WTC11 (cell line): Measurements from ENCODE around the gene ROMO1. TPM values are rescaled to one million over a fixed set of nuclear protein-coding genes. Genes with fewer than 3 reads are reported as not detected.
"Not testable (repeated sequence)": the region's sequence is repeated elsewhere in the genome, so short reads cannot be mapped to it uniquely, and the experiment has no call there.

Source experiments
- ATAC-seq: fragments of 200-7000 bp; cut with Tn5 transposase; 2 replicates; pipeline ENCODE4 v1.10.0; 2021; ENCODE audit warnings: mild to moderate bottlenecking, moderate library complexity
- CTCF ChIA-PET: fragments of 300-600 bp; sonication (Branson Sonifier 250); formaldehyde crosslinking; loops from one replicate; lab custom pipeline; 2021; ENCODE audit warnings: antibody characterized with exemption; lab: Charles Lee
- POLR2A ChIA-PET: fragments of 350-600 bp; sonication (Branson Sonifier 250); formaldehyde crosslinking; loops from one replicate; lab custom pipeline; 2021; ENCODE audit warnings: antibody characterized with exemption; lab: Charles Lee
- DNase-seq: peaks from one replicate; pipeline ENCODE4 v3.0.0; 2021; ENCODE audit warnings: low spot score
- H3K27ac Mint-ChIP-seq: 2 replicates; pipeline ENCODE4 v1.8.0; 2021; ENCODE audit warnings: mixed read lengths
- H3K27me3 Mint-ChIP-seq: 2 replicates; pipeline ENCODE4 v1.8.0; 2021; ENCODE audit warnings: low read depth, mild to moderate bottlenecking, moderate library complexity, mixed read lengths
- H3K36me3 Mint-ChIP-seq: 2 replicates; pipeline ENCODE4 v1.8.0; 2021; ENCODE audit warnings: mixed read lengths
- H3K4me1 Mint-ChIP-seq: 2 replicates; pipeline ENCODE4 v1.8.0; 2022; ENCODE audit warnings: mixed read lengths
- H3K4me3 Mint-ChIP-seq: 2 replicates; pipeline ENCODE4 v1.8.0; 2021; ENCODE audit warnings: mild to moderate bottlenecking, moderate library complexity, mixed read lengths
- H3K9me3 Mint-ChIP-seq: 2 replicates; pipeline ENCODE4 v1.8.0; 2021; ENCODE audit warnings: mixed read lengths
- ATF1 ChIP-seq: sonication (generic); formaldehyde crosslinking; IDR thresholded peaks from 2 replicates; pipeline ENCODE4 v1.8.1; 2023; ENCODE audit warnings: mild to moderate bottlenecking, moderate library complexity, missing genetic modification reagents
- CREM ChIP-seq: sonication (generic); formaldehyde crosslinking; IDR thresholded peaks from 2 replicates; pipeline ENCODE4 v1.8.1; 2022; ENCODE audit warnings: mild to moderate bottlenecking, missing genetic modification reagents, moderate library complexity
- E2F1 ChIP-seq: sonication (generic); formaldehyde crosslinking; IDR thresholded peaks from 2 replicates; pipeline ENCODE4 v1.8.0; 2022; ENCODE audit warnings: mild to moderate bottlenecking, missing genetic modification reagents
- ERG ChIP-seq: fragments of 250-450 bp; sonication (Bioruptor Pico); IDR thresholded peaks from 2 replicates; pipeline ENCODE4 v1.8.0; 2021; ENCODE audit warnings: mild to moderate bottlenecking
- JUN ChIP-seq: sonication (generic); formaldehyde crosslinking; IDR thresholded peaks from 2 replicates; pipeline ENCODE4 v1.8.0; 2023; ENCODE audit warnings: mild to moderate bottlenecking, missing genetic modification reagents
- KAT7 ChIP-seq: sonication (generic); formaldehyde crosslinking; IDR thresholded peaks from 2 replicates; pipeline ENCODE4 v1.8.1; 2023; ENCODE audit warnings: missing genetic modification reagents, mild to moderate bottlenecking, borderline replicate concordance
- NR2C2 ChIP-seq: sonication (generic); formaldehyde crosslinking; IDR thresholded peaks from 2 replicates; pipeline ENCODE4 v1.8.0; 2022; ENCODE audit warnings: mild to moderate bottlenecking, missing genetic modification reagents
- OVOL2 ChIP-seq: fragments of 250-450 bp; sonication (Bioruptor Pico); IDR thresholded peaks from 2 replicates; pipeline ENCODE4 v1.9.0; 2021; ENCODE audit warnings: mild to moderate bottlenecking, borderline replicate concordance
- PRDM15 ChIP-seq: sonication (generic); formaldehyde crosslinking; IDR thresholded peaks from 2 replicates; pipeline ENCODE4 v1.8.0; 2022; ENCODE audit warnings: missing genetic modification reagents
- STAT6 ChIP-seq: sonication (generic); formaldehyde crosslinking; conservative IDR thresholded peaks from 2 replicates; pipeline ENCODE4 v1.8.1; 2023; ENCODE audit warnings: mild to moderate bottlenecking, low read depth, missing genetic modification reagents, moderate library complexity
- TCF7 ChIP-seq: sonication (generic); formaldehyde crosslinking; IDR thresholded peaks from 2 replicates; pipeline ENCODE4 v1.8.0; 2022; ENCODE audit warnings: mild to moderate bottlenecking, low read depth, missing genetic modification reagents, moderate library complexity
- ZNF138 ChIP-seq: sonication (generic); formaldehyde crosslinking; conservative IDR thresholded peaks from 2 replicates; pipeline ENCODE4 v1.8.1; 2022; ENCODE audit warnings: mild to moderate bottlenecking, moderate library complexity, missing genetic modification reagents
- ZNF219 ChIP-seq: sonication (generic); formaldehyde crosslinking; IDR thresholded peaks from 2 replicates; pipeline ENCODE4 v1.8.0; 2023; ENCODE audit warnings: missing genetic modification reagents, mild to moderate bottlenecking, borderline replicate concordance
- ZNF232 ChIP-seq: sonication (generic); formaldehyde crosslinking; IDR thresholded peaks from 2 replicates; pipeline ENCODE4 v1.8.0; 2022; ENCODE audit warnings: mild to moderate bottlenecking, missing genetic modification reagents
- ZNF671 ChIP-seq: fragments of 250-450 bp; sonication (Bioruptor Pico); IDR thresholded peaks from 2 replicates; pipeline ENCODE4 v1.8.0; 2021; ENCODE audit warnings: mild to moderate bottlenecking
- ZSCAN18 ChIP-seq: fragments of 250-450 bp; sonication (Bioruptor Pico); IDR thresholded peaks from 2 replicates; pipeline ENCODE4 v2.1.2; 2022; ENCODE audit warnings: mild to moderate bottlenecking, moderate library complexity
- total RNA-seq: library from RNA; stranded (reverse); gene quantifications from 3 replicates; pipeline ENCODE4 v1.2.3, GENCODE V29; 2021

The ROMO1 gene
- total RNA-seq, 1 experiment from 2014 or later = 213 TPM

- TF ChIP-seq ZNF232 (CRISPR knock-in tag) (no peak), CREM (CRISPR knock-in tag) (no peak)
Observed at GRCh38 chr20:35710884-35711587, 11.8 kb downstream of the ROMO1 start (continued).

- Mint-ChIP-seq H3K9me3 (no peaks in the 10 kb centered on the region), H3K27ac (peak overlapping the region; percentile 64; the same call in 1 of the 2 replicates), H3K4me3 (no peak overlapping the region), H3K36me3 (peaks cover 83% of the 10 kb centered on the region), H3K4me1 (no peaks in the 10 kb centered on the region), H3K27me3 (no peaks in the 10 kb centered on the region)
- DNase-seq (no peak), ATAC-seq (no peak)
- TF ChIP-seq KAT7 (CRISPR knock-in tag) (no peak), ZNF671 (no peak), JUN (no peak), PRDM15 (CRISPR knock-in tag) (no peak), ZNF219 (CRISPR knock-in tag) (no peak), ATF1 (CRISPR knock-in tag) (no peak), ZNF232 (CRISPR knock-in tag) (no peak), ZSCAN18 (CRISPR knock-in tag) (no peak), E2F1 (no peak), OVOL2 (CRISPR knock-in tag) (no peak), TCF7 (CRISPR knock-in tag) (no peak), NR2C2 (no peak), STAT6 (CRISPR knock-in tag) (no peak), ERG (CRISPR knock-in tag) (no peak), ZNF138 (no peak)
- POLR2A ChIA-PET = interaction anchor here (0.6 to 2.4 kb wide), 2 partner anchors 22 to 31 kb away, joined by 3 to 8 read pairs; partner anchors contain the start of gene RBM39
- CTCF ChIA-PET = no interaction called here
Observed at GRCh38 chr20:35711588-35712209, 12.5 kb downstream of the ROMO1 start.

- H3K9me3 Mint-ChIP-seq, H3K27me3 Mint-ChIP-seq, ATAC-seq, H3K27ac Mint-ChIP-seq, CTCF ChIA-PET, H3K4me3 Mint-ChIP-seq, H3K4me1 Mint-ChIP-seq, DNase-seq: not testable (repeated sequence)
- POLR2A ChIA-PET = interaction anchor here (0.6 kb wide), 2 partner anchors 19 to 176 kb away, joined by 5 to 7 read pairs; no protein-coding TSS in a partner anchor
- H3K36me3 Mint-ChIP-seq = peaks cover 87% of the 10 kb centered on the region
Observed at GRCh38 chr20:35713120-35713519, 13.9 kb downstream of the ROMO1 start.
